NCI-H1105 treated with DMSO at 0.1 percent for 48 hours (cell line): Measurements from ENCODE around the gene ABCA4.

ENCODE experiments used
- DNase-seq: peaks from one replicate; lab custom pipeline; 2025; lab: John Stamatoyannopoulos, UW

ABCA4 gene

DNA sequence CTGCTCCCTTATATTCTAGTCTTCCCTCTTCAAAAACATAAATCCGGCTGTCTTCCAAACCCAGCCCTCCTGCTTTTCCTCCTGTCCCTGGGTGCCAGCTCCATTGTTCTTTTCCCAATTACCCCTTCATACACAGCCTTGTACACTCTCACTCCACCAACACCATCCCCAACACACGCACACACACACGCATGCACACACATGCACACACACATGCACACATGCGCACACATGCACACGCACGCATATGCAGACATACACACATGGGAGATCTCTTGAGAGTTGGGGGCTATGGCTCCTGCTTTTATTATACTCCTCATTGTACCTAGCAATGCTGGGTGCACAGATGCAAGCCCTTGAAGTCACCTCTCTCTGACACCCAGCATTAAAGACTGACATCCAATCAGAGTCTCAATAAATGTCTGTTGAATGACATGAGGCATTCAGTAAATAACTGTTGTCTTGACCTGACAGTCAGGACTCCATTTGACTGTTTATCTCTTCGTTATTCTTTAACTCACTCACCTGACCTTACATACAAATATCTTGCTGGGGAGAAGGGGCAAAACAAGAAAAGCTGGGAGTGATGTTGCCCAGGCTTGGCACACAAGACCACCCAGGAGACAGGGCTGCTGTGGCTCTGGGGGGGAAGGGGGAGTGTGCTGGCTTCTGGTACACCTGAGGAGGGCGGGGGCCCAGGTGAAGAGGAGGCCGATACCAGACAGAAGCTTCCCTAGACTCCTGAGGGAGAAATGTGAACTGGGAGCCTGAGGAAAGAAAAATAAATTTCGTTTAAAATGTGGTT is 16.0 kb downstream of the ABCA4 start:
- no peak for DNase-seq

- no peak for DNase-seq
These were observed 16.7 kb downstream of the ABCA4 start for GRCh38 chr1:94104127-94104684.

- no peak for DNase-seq
These were observed 17.3 kb downstream of the ABCA4 start for GRCh38 chr1:94103608-94104007.

DNA sequence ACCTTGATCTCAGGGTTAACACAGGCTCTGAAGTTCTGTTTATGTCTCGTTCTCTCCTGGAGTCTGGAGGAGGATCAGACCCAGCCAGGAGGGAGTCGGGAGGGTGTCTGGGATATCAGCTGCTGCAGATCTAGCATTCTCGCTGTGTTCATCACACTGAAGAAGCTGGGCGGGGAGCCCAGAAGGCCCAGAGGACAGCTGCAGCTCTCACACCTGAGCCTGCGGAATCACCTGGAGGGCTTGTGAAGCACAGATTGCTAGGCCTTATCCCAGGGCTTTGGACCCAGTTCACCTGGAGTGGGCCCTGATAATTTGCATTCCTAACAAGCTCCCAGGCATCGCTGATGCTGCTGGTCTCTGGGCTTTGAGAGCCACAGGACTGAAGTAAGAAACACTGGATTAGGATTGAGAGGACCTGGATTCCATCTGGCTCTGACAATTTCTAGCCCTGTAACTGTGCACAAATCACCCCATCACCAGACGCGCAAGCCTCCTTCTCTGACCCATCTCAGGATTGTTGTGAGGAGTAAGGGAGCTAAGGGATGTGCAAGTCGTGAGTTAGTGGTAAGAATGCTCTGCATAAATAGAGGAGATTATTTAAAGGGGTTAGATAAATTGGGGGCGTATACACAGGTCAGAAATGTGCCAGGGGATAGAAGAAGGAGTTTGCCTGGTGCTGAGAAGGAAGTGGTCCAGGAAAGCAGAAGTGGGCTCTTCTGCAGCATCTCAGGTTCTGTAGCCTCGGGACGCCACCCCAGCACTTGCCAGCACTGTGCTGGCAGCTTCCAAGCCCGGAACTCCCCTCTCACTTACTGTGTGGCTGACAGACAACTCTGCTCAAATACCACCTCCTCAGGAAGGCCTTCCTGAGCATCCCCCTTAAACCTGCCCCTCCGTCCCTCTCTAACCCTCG is 19.1 kb downstream of the ABCA4 start:
- no peak for DNase-seq

DNA sequence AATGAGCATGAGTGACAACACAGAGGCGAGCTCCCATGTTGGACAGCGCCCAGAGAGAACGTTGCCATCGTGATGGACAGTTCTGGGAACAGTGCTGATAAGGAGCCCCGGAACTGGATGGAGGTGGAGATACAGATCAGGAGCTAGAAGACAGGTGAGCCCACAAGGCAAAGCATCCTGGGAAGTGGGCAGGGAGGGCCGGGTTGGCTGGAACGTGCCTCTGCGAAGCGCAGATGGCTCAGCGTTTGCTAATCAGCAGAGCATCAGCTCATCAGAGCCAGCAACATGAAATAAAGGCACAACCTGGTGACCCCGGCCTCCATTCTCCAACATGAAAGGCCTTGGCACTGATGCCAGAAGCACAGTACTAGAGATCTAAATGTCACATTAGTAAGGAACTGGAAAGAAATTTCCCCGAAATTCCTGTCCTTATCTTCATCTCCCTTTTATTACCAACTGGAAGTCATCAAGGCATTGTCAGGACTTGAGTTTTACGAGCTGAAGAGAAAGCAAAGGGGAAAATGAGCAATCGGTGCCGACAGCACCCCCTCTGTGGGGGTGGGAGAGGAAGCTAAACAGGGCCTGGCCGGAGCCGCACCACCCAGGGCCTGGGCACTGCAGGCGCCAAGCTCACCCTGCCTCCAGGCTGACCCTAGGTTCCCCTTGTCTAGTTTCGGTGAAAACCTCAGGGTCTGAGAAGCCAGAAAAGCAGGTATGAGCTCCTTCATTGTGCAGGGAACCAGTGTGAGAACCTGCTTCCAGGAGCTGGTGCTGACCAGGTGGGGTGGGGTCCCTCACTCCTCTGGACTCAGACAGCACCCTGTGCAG is 19.9 kb downstream of the ABCA4 start:
- DNase-seq = no peak

DNA sequence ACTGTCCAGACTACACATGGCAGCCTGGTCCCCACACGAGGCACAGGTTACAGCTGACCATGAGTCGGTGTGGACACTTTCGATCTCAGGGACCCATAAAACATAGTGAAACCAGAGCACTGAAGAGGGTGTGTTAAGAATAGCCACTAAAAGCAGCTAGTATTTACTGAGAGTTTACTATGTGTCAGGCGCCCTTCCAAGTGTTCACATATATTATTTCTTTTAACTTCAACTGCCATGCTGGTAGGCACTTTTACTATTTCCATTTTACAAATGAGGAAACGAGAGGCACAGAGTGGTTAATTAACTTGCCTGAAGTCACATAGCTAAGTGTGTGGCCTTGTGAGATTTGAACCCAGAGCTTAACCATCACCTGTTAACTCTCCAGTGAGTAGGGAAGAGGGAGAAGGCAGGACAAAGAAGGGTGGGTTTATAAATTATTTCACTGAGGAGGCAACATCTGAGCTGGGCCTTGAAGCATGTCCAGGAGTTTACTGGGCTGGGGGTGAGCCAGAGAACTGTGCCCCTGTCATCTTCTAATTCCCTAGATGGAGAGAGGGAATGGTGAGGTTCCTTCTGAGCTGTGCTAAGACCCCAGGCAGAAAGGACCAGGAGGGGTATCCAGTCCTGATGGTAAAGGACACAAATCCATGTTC is 20.7 kb downstream of the ABCA4 start:
- no peak for DNase-seq

- no peak for DNase-seq
These were observed 21.6 kb downstream of the ABCA4 start for GRCh38 chr1:94099303-94099702.

GRCh38 chr1:94098585-94099111 is 22.3 kb downstream of the ABCA4 start:
- DNase-seq = no peak

- DNase-seq = no peak
These were observed 24.0 kb downstream of the ABCA4 start for GRCh38 chr1:94096797-94097549.

GRCh38 chr1:94095744-94096469 is 25.0 kb downstream of the ABCA4 start:
- DNase-seq = no peak

- DNase-seq = no peak
These were observed 25.8 kb downstream of the ABCA4 start for GRCh38 chr1:94095112-94095637.

- no peak for DNase-seq
These were observed 26.4 kb downstream of the ABCA4 start for GRCh38 chr1:94094469-94095111.

DNA sequence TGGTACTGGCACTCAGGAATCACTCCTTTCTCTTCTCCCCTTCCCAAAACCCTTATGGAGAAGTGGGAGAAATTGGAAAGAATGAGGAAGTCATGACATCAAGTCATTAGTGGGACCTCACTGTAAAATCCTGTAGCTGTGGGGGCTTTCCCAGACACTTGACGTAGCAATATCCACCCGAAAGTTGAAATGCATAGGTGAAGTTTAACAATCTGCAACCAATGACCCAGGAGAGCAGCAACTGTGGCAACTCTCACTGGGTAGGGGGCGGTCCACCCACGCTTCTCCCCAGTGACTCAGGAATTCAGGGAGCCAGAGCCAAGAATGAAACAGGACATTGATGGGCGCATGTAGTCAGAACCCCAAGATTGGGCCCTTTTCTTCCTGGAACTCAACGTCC is 27.0 kb downstream of the ABCA4 start:
- no peak for DNase-seq

DNA sequence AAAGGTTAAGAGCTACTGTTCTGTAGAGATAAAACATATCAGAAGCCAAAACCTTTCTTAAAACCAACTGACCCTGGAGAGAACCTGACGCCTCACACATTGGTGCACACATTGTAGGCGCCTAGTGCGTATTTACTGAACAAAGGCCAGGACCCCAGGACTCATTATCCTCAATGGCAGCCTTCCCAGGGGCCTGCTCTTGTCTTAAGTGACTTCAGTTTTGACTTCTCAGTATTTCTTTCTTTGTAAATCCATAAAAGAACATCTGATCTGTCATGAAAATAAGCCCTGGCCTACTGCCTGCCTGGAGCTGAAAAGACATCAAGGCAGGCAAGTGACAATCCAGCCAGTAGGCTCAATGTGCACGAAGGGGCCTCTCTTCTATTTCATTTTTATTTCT is 27.6 kb downstream of the ABCA4 start:
- no peak for DNase-seq

DNA sequence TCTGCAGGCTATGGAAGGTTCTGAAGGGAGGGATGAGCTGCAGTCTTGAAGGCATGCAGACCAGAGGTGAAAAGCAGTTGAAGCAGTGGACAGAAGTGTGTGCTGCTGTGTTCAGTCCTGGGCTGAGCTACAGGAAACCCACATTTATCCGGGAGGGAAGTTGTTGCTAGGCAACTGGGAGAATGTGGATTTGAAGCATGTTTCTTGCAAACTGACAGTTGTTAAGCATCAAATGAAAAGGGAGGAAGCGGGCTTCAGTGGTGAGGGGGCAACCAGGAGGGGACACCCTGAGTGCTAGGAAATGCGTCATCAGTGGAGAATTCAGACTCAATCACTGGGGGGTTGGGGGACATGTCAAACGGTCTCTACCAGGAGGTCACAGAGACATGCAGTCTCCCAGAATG is 28.7 kb downstream of the ABCA4 start:
- DNase-seq = no peak

- DNase-seq = no peak
These were observed 30.2 kb downstream of the ABCA4 start for GRCh38 chr1:94090761-94091160.

- DNase-seq = no peak
These were observed 33.8 kb downstream of the ABCA4 start for GRCh38 chr1:94087193-94087592.

DNA sequence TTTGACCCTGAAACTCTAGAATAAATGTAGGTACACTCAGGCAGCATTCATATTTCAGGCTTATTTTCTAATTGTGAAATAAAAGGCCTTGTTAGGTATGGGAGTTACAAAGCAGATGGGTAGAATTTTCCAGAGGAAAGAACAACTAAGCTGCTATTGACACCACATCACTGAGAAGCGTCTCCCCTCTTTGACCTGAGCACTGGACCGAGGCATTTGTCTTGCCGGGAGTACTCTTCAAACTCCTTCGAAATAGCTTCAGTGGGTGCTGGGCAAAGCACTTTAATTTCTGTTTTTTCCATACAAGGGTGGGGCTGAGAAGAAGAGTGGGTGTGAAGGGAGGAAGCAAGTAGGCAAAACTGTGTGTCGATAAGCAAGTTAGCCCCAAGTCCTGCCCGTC is 36.4 kb downstream of the ABCA4 start:
- no peak for DNase-seq

DNA sequence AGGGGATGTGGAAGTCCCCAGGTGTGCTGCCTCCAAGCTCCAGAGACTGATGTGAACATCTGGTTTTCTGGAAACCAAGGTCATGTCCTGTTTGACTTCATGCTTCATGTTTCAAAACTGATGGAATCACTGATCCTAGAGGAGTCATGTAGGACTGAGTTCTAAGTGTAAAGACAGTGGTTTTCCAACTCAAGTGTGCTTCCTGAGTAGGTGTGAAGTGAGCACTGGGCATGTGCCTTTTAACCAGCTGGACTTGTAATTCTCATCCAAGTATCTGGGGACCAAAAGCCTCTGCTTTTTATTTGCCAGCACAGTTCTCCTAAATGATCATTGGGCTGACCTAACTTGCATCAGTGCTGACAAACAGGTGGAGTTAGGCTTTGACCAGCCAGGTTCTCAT is 36.9 kb downstream of the ABCA4 start:
- no peak for DNase-seq
